ENCODE measurements around the gene UQCRH.
"Not testable (repeated sequence)": the region's sequence is repeated elsewhere in the genome, so short reads cannot be mapped to it uniquely, and the experiment has no call there.

The UQCRH gene

DNA sequence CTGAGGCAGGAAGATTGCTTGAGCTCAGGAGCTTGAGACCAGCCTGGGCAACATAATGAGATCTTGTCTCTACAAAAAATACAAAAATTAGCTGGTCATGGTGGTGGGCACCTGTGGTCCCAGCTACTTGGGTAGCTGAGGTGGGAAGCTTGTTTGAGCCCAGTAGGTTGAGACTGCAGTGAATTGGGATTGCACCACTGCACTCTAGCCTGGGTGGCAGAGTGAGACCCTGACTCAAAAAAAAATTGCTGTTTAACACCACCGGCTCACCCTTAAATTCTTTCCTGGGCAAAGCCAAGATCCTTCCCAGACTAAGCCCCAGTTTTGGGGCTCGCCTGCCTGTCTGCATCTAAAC lies 30.5 kb downstream of the UQCRH start:
- no peak for DNase-seq

DNA sequence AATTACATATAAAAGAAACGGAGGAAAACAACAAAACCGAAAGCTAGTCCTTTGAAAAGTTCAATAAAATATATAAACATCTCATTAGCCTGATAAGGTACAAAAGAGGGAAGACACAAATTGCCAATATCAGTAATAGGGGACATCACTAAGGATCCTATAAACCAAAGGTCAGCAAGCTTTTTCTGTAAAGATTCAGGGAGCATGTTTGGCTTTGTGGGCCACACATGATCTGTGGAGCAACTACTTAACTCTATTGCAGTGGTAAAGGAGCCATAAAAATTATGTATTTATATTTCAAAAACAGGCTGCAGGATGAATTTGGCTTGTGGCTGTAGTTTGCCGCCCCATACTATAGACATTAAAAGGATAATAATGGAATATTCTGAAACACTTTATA lies 31.6 kb downstream of the UQCRH start:
- DNase-seq, result no peak

DNA sequence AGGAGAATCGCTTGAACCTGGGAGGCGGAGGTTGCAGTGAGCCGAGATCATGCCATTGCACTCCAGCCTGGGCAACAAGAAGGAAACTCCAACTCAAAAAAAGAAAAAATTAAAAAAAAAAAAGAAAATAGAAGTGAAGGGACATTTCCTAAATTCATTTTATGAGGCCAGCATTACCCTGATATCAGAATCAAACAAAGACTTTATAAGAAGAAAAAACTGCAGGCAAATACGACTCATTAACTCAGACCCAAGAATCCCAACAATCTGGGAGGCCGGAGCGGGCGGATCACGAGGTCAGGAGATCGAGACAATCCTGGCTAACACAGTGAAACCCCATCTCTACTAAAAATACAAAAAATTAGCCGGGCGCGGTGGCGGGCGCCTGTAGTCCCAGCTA lies 33.9 kb downstream of the UQCRH start:
- DNase-seq, result not testable (repeated sequence)

DNA sequence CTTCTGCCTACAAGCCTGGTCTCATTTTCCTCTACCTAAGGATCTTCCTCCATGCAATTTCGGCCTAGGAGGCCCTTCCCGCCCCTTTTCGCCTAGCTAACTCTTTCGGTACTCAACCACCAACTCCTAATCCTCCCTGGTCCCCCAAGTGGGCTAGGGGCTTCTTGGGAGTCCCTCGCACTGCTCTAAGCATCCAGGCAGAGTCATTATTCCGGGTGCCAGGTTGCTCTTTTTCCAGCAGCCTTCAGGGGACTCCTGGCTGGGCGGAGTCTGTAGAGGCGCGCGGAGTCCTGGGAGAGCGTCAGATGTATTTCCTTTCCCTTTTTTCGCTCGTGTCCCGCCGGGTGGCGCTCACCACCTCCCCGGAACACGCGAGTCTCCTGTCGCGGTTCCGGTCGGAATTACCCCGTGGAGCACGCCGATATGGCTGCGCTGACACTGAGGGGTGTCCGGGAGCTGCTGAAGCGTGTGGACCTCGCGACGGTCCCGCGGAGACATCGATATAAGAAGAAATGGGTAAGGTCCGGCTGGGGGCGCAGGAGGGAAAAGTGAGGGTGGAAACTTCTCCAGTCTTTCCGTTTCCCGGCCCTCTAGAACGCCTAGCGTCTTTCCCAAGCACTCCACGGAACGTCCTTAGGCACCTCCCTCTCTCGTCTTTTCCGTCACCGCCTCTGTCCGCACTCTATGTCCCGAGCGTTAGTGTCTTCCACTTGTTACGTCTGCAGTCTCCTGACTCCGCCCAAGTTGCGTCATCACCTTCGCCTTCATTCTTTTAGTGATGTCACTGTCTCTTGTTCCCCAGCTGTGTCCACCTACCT lies 37.1 kb downstream of the UQCRH start, which contains the start of gene NSUN4:
TSS of gene NSUN4 (plus strand) at position 404 of the 818 bp plus-strand sequence. CDS start at position 424, 20 bp downstream.
- peak; percentile 90 for DNase-seq

DNA sequence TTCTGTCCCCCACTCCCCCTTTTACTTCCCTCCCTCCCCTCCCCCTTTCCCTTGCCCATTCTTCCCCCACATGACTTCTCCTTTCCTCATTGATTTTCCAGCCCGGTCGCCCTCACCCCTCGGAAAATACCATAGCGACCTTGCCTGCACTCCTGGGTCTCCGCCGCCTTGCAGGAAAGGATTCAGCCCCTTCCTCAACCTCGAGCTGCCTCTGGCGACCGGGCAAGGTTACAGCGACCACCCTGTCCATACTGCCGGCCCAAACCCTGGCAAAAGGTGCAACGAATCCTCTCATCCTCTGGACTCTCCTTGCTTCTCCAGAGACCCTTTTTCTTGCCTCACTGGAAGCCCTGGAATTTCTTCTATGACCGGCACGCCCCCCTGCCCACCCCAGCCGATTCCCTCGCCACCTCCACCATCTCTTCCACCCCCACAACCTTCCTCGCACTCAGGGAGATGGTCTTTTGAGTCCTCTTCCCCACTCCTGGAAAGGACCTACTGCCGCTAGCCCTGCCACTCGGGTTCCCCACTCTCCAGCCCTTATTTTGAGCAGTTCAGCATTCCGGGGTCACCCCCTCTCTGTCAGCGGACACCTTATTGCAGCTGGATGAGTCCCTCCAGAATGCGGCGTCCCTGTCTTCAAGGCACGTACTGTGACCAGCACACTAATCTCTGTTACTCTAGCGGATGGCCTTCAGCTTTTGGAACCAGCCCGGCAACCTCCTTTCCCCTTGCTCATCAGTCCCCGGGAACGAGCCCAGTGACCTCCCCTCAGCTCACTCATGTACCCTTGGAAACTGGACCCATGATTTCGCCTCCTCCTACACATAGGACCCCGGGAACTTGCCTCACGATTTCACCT lies 38.0 kb downstream of the UQCRH start:
- no peak for DNase-seq

DNA sequence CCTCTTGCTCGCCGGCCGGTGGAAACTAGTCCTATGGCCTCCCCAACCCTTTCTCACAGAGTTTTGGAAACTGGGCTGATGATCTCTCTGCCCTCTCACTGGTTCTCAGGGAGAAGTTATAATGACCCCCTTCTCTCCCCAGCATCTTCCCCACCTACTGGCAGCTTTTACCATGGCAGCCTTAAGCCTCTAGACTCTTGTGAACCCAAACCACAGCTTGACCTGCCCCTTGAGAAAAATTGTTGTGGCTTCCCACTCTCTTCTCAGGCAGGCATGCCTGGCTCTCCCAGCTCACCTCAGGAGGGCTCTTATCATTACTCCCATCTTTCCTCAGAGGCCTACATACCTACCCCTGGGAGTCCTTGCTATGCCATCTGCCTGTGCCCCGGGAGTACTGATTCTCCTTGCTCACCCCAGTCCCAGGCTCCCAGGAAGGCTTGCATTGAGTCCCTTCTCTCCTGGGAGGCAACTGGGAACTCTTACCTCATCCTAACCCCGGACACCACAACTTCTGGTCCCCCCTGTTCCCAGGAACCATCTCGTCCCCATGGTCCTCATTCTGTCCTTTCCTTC lies 38.7 kb downstream of the UQCRH start:
- DNase-seq, result peak; percentile 5

DNA sequence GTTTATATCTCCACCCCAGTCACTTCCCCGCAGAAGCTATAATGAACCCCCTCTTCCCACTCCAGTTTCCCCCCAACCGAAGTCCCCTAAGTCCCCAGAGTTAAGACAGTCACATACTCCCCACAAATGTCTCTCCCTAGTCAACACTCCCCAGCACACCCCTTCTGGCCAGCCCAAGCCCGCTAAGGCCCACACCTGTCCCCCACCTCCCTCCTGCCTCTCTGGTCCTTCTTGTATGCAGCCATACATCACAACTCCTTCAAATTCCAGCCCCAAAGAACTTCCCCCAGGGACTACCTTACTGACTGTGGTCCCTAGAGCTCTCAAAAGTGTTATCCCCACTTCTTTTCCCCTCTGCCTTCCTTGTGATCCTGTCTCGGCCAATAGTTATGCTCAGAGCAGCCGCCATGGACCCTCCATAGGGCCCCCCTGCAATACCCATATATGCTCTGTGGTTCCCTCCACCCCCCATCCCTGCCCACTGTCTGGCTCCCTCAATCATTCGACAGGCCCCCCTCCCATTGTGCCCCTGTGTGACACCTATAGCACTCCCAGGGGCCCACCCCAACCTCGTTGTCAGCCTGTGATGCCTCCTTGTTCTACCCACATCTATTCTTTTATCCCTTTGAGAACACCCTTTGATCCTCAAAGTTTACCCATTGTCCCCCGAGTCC lies 39.3 kb downstream of the UQCRH start:
- no peak for DNase-seq

DNA sequence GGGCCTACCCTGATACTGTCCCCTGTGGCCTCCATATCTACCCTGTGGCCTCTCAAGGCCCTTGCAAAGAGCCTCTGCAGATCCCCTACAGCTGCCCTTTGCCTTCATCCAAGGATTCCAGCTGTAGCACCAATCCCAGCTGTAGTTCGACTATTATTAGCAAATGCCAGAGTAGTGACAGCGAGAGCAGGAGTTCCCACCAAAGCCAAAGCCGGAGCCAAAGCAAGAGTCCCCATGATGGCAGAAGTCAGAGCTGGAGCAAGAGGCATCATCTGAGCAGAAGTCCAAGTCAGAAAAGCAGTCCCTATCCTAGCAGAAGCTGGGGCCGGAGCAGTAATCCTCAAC lies 39.8 kb downstream of the UQCRH start:
- DNase-seq, result no peak

DNA sequence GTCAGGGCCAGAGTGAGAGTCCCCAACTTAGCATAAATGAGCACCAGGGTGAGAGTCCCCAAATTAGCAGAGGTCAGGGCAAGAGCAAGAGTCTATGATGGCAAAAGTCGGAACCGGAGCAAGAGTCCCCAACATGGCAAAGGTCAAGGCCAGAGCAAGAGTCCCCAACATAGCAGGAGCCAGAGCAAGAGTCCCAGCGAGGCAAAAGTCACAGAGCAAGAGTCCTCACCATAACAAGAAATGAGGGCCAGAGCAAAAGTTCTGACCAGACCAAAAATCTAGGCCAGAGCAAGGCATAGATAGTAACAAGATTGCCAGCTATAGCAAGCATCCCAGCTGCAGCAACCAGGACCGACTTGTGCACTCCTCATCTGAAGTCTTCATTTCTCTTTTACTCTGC lies 40.2 kb downstream of the UQCRH start:
- DNase-seq, result no peak

DNA sequence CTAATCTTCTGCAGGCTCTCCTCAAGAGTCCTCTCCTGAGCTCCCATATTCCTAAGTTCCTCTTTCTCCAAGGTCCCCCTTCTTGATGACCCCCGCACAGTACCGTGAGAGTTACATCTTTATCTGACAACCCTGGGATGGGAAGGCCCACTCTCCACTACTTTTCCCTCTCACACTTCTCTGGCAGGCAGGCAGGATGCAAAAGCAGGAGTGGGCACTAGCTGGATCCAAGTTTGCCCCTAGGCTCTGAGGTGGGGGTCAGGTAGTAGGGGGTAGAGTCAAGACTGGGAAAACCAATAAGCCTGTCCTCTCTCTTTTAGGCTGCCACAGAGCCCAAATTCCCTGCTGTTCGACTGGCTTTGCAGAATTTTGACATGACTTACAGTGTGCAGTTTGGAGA lies 41.0 kb downstream of the UQCRH start:
- no peak for DNase-seq

DNA sequence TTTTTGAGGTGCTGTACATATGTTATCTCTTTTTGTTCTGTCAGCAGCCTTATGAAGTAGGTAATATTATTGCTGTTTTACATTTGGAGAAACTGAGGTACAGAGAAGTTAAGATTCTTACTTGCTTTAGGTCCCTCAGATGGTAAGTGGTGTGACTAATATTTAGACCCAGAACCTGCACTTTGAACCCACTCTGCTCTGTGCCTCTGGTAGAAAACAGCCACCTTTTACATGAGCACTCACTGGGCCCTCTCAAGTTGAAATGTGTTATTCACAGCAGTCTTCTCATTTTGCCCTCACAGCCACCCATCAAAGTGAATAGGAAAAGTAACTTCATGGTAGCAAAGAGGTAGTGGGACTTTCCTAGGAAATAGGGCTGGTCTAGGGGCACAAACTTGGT lies 41.8 kb downstream of the UQCRH start:
- no peak for DNase-seq

DNA sequence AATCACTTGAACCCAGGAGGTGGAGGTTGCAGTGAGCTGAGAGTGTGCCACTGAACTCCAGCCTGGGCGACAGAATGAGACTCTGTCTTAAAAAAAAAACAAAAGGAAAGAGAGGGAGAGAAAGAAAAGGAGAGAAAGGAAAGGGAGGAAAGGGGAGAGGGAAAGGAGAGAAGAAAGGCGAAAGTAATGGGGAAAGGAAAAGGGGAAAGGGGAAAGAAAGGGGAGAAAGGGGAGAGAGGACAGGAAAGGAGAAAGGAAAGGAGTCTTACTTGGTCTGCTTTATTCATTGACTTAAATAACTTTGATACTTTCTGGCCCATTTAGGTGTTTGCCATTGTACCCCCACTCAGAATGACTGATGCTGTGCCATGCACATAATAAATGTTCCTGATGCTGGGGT lies 48.9 kb downstream of the UQCRH start:
- DNase-seq, result no peak

DNA sequence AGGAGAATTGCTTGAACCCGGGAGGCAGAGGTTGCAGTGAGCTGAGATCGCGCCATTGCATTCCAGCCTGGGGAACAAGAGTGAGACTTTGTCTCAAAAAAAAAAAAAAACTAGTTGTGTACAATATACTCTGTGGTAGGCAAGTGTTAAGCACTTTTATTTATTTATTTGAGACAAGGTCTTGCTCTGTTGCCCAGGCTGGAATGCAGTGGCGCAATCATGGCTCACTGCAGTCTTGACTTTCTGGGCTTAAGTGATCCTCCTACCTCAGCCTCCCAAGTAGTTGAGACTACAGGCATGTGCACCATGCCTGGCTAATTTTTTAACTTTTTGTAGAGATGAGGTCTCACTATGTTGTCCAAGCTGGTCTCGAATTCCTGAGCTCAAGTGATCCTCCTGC lies 52.4 kb downstream of the UQCRH start:
- not testable (repeated sequence) for DNase-seq

DNA sequence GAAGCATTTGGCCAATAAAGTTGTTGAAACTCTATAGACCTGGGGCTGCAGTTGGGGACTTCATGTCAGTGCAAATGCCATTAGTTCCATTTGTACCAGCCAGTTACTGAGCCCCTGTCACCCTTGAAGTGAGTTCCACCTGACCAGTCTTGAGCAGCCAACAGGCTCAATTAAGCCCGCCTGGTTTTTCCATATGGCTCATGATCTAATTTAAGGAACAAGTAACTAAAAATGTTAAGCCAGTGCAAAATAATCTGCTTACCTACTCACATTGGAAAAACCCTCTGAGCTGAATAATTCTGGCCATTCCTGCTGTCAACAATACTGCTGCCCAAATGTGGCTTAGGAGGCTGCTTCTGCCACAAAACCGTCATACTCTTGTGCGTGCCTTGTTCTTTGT lies 58.7 kb downstream of the UQCRH start:
- DNase-seq, result no peak

DNA sequence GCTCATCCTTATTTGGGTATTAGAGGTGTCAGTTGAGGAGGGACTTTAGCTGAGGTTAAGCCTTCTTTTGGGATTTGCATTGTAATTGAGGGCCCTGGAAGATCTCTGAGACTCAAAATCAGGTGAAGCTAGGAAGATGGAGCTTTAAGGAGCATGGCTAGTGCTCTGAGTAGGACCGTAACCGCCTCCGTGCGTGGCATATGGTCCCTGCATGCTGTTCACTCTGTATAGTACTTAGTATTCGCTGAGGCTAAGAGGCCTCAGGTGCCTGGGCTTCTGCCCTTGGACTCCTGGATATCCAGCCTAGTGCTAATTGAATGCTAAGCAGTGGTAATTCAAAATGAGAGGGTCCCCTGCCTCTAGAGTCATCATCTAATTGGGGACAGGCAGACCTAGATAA lies 59.6 kb downstream of the UQCRH start:
- DNase-seq, result no peak

DNA sequence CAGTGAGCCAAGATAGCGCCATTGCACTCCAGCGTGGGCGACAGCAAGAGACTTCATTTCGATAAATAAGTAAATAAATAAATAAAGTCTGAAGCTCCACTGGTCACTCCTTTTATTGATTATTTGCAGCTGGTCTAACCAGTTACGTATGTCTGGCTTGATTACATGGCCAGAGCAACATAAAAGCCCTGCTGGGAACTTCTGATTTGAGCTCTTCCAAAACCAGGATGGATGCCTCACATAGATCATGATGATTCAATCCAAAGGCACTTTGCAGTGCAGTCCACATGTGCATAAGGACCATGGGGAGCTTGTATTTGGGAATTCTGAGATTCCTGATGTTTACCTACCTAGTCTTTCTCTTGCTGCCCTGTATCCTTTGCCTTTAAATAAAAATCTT lies 61.1 kb downstream of the UQCRH start:
- DNase-seq, result no peak

DNA sequence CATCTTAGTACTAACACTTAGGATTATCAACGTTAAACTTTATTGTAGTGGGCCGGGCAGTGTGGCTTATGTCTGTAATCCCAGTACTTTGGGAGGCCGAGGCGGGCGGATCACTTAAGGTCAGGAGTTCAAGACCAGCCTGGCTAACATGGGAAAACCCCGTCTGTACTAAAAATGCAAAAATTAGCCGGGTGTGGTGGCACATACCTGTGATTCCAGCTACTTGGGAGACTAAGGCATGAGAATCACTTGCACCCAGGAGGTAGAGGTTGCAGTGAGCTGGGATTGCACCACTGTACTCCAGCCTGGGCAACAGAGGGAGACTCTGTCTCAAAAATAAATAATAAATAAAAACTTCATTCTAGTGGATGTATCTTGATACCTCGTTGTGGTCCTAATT lies 62.3 kb downstream of the UQCRH start:
- not testable (repeated sequence) for DNase-seq

Measured in NCI-H226 (cell line).